Left ventricle myocardium inferior (tissue), 1 donor: Measurements from ENCODE around the gene HNF1B. TPM values are rescaled to one million over a fixed set of nuclear protein-coding genes. Genes with fewer than 3 reads are reported as not detected.

ENCODE experiments used
- DNase-seq: peaks from one replicate; pipeline ENCODE4 v3.0.0-alpha.2; 2020
- H3K27ac ChIP-seq: fragments of 200-600 bp; replicated peaks from 2 replicates; pipeline ENCODE4 v1.8.0; 2021
- H3K27me3 ChIP-seq: fragments of 200-600 bp; 2 replicates; pipeline ENCODE4 v1.8.0; 2021; ENCODE audit warnings: low read depth
- H3K36me3 ChIP-seq: fragments of 200-600 bp; 2 replicates; pipeline ENCODE4 v1.8.0; 2021
- H3K4me1 ChIP-seq: fragments of 200-600 bp; 2 replicates; pipeline ENCODE4 v1.8.0; 2021
- H3K4me3 ChIP-seq: fragments of 200-600 bp; 2 replicates; pipeline ENCODE4 v1.8.0; 2021; ENCODE audit warnings: mild to moderate bottlenecking, moderate library complexity
- H3K9me3 ChIP-seq: fragments of 200-600 bp; replicated peaks from 2 replicates; pipeline ENCODE4 v1.8.0; 2021
- intact Hi-C: fragments of 100-400 bp; cut with micrococcal nuclease; formaldehyde crosslinking; loops from one replicate; pipeline ENCODE4 v1.11.0; 2022
- total RNA-seq: library from RNA; stranded (reverse); fragmentation: NEBNext Ultra II Directional; extraction: Animal tissue kit (Norgen Biotek cat#: 25700); gene quantifications from one replicate; pipeline ENCODE4 v1.2.1, GENCODE V29; 2021
- TF ChIP-seq, protein P1 (sequence below): fragments of 200-600 bp; IDR thresholded peaks from 2 replicates; pipeline ENCODE4 v1.8.0; 2021; ENCODE audit warnings: antibody characterized with exemption, mild to moderate bottlenecking, borderline replicate concordance
- donor health status: DM: no; HTN: yes; CAD: no; lungs with severe emphysema.

Gene HNF1B
- total RNA-seq, 1 donor from 2014 or later, result not detected

DNA sequence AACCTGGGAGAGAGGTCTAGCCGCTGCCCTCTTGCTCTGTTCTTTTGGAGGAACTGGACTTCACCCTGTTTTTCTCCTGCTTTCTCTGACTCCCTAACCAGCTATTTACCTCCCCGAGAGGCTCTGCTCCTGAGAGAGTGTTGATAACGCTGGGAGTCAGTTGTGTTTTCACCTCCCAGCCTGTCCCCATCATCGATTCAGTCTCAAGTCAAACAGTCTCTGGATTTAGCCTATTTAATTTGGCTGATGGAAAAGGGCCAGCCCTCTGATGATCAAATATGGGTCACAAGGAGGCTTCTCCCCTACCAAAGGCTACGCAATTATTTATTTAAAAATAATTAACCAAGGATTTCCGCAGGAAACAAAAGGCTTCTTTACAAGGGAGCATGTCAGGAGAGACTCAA is 31.8 kb downstream of the HNF1B start:
- DNase-seq, result no peak
- intact Hi-C loops, result no loop called here

DNA sequence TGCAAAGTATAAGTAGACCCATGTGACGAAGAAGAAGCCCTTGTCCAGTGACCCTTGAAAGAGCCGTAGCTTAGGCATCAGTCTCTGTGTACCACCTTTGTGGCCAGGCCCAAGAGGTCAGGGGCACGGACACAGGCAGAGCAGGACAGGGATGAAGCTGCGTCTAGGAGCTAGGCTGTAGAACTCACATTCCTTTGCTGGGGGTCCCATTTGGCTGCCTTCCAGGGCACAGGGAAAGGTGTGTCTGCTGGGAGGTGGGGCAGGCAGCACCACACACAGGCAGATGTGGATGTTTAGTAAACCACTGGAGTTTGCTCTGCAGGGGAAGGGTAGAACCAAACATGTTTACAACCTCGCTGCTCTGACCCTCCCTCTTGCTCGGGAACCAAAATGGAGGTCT is 33.7 kb downstream of the HNF1B start:
- DNase-seq, result no peak
- TF ChIP-seq, protein P1, sequence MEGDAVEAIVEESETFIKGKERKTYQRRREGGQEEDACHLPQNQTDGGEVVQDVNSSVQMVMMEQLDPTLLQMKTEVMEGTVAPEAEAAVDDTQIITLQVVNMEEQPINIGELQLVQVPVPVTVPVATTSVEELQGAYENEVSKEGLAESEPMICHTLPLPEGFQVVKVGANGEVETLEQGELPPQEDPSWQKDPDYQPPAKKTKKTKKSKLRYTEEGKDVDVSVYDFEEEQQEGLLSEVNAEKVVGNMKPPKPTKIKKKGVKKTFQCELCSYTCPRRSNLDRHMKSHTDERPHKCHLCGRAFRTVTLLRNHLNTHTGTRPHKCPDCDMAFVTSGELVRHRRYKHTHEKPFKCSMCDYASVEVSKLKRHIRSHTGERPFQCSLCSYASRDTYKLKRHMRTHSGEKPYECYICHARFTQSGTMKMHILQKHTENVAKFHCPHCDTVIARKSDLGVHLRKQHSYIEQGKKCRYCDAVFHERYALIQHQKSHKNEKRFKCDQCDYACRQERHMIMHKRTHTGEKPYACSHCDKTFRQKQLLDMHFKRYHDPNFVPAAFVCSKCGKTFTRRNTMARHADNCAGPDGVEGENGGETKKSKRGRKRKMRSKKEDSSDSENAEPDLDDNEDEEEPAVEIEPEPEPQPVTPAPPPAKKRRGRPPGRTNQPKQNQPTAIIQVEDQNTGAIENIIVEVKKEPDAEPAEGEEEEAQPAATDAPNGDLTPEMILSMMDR, result no peak
- Histone ChIP-seq H3K4me1 (no peaks in the 10 kb centered on the region), H3K27me3 (peaks cover 64% of the 10 kb centered on the region), H3K4me3 (no peak overlapping the region), H3K9me3 (no peaks in the 10 kb centered on the region), H3K36me3 (no peaks in the 10 kb centered on the region), H3K27ac (no peak overlapping the region)
- intact Hi-C loops, result no loop called here

More for the DNA sequence above, 31.8 kb downstream of the HNF1B start:
- H3K4me1 ChIP-seq, result peaks cover 14% of the 10 kb centered on the region
- H3K9me3 ChIP-seq, result no peaks in the 10 kb centered on the region
- peaks cover 52% of the 10 kb centered on the region for H3K27me3 ChIP-seq
- TF ChIP-seq, protein P1, result no peak
- H3K36me3 ChIP-seq, result no peaks in the 10 kb centered on the region
- H3K27ac ChIP-seq, result no peak overlapping the region
- no peak overlapping the region for H3K4me3 ChIP-seq

DNA sequence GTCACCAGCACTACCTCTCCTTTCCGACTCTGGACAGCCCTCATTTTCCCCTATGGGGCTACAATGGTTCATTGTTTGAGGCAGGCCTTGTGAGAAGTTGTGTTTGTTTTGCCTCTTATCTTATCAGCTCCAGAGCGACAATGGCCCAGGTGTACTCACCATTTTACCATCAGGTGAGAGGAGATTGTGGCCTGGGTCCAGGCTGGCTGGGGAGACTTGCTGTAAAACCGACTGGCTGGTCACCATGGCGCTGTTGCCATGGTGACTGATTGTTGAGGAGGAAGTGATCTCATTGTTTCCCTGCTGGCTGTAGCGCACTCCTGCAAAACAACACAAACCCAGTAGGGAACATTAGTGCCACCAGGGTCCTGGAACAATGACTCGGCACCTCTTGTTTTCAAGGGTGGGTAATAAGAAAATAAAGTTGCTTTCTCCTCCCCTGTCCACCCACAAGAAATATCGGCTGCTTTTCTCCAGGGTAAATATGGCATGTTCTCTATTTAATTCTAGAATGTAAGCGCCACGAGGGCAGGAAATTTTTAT is 34.4 kb downstream of the HNF1B start:
- intact Hi-C loops, result no loop called here
- DNase-seq, result no peak

DNA sequence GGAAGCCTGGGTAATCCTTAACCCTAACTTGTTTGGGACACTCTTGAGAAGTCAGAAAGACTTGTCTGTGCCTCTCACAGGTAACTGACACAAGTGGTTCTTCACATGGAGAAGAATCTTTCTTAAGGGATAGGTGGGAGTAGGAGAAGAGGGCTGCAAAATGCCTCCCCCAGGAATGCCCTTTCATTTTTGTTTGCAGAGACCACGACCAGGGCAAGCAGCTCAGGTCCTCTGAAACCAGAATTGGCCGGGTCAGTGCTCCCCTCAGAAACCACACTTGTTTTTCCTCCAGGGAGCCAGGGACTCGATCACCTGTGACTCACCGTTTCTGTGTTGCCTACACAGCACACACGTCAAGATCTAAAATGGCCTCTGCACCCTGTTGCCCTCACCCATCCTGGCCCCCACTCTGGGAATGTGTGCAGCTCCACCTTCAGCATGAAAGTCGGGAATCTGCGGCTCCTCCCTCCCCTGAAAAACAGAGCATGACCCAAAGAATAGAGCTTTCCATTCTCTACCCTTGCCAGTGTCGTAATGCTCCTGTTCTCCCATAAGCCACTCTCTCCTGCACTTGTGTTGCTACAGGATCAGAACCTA is 36.1 kb downstream of the HNF1B start:
- Histone ChIP-seq H3K4me3 (no peak overlapping the region), H3K27ac (no peak overlapping the region), H3K9me3 (no peaks in the 10 kb centered on the region), H3K27me3 (peaks cover 56% of the 10 kb centered on the region), H3K4me1 (no peaks in the 10 kb centered on the region), H3K36me3 (no peaks in the 10 kb centered on the region)
- intact Hi-C loops, result no loop called here
- DNase-seq, result no peak
- TF ChIP-seq, protein P1, result no peak

More for the DNA sequence above, 34.4 kb downstream of the HNF1B start:
- TF ChIP-seq, protein P1, result no peak
- Histone ChIP-seq H3K27ac (no peak overlapping the region), H3K36me3 (no peaks in the 10 kb centered on the region), H3K4me3 (no peak overlapping the region), H3K9me3 (no peaks in the 10 kb centered on the region), H3K4me1 (no peaks in the 10 kb centered on the region), H3K27me3 (peaks cover 65% of the 10 kb centered on the region)

DNA sequence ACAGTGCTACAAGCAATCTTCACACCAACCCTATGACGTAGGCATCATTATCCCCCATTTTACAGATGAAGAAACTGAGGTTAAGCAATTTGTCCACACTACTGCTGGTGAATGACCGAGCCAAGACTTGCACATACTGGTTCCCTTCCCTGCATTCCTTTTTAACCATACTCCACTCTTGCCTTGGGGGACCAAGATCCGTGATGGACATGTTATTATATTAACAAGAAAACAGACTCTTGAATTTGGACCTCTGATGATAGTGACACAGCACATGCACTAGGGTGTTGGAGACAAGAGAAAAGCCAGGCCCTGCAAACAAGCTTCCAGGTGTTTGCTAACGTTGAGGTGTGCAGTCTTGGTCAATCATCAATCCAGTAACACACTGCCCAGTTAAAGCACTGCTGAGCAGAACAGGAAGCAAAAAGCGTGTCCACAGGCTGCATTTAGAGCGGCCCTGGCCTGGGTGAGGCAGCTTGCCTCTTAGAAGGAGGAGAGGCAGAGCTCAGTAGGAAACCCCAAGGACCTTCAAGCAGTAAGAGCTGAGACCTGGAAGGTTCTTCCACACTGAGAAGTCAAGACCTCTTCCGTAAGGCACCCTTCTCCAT is 36.7 kb downstream of the HNF1B start:
- intact Hi-C loops, result no loop called here
- no peak for DNase-seq
- Histone ChIP-seq H3K36me3 (no peaks in the 10 kb centered on the region), H3K27me3 (peaks cover 52% of the 10 kb centered on the region), H3K27ac (no peak overlapping the region), H3K4me1 (no peaks in the 10 kb centered on the region), H3K9me3 (no peaks in the 10 kb centered on the region), H3K4me3 (no peak overlapping the region)
- TF ChIP-seq, protein P1, result no peak
